MM.1S (cell line): Measurements from ENCODE around the gene TNFRSF1A.

ENCODE experiments used
- DNase-seq: peaks from one replicate; pipeline ENCODE4 v3.0.0-alpha.2; 2015
- H2AFZ ChIP-seq: fragments of 300-600 bp; sonication (generic); 2 replicates; pipeline ENCODE4 v1.6.0; 2016; ENCODE audit warnings: antibody characterized with exemption, low read length
- H3F3A ChIP-seq: fragments of 300-600 bp; sonication (generic); 2 replicates; pipeline ENCODE4 v1.6.1; 2016; ENCODE audit warnings: mild to moderate bottlenecking, antibody characterized with exemption, low read length, moderate library complexity, mixed read lengths; ENCODE audit not compliant: insufficient read depth
- H3K27ac ChIP-seq: fragments of 300-600 bp; sonication (generic); 2 replicates; pipeline ENCODE4 v1.5.1; 2016; ENCODE audit warnings: mild to moderate bottlenecking, low read length
- H3K27me3 ChIP-seq: fragments of 300-600 bp; sonication (generic); replicated peaks from 2 replicates; pipeline ENCODE4 v1.6.0; 2016; ENCODE audit warnings: low read length; ENCODE audit not compliant: insufficient read depth
- H3K36me3 ChIP-seq: fragments of 300-600 bp; sonication (generic); replicated peaks from 2 replicates; pipeline ENCODE4 v1.6.1; 2016; ENCODE audit warnings: mild to moderate bottlenecking, low read length, mixed read lengths; ENCODE audit not compliant: insufficient read depth
- H3K4me1 ChIP-seq: fragments of 300-600 bp; sonication (generic); 2 replicates; pipeline ENCODE4 v1.6.1; 2016; ENCODE audit warnings: low read length, mixed read lengths
- H3K4me2 ChIP-seq: fragments of 300-600 bp; sonication (generic); 2 replicates; pipeline ENCODE4 v1.6.0; 2016; ENCODE audit warnings: low read depth, low read length
- H3K4me3 ChIP-seq: fragments of 300-600 bp; sonication (generic); 2 replicates; pipeline ENCODE4 v1.5.1; 2016; ENCODE audit warnings: low read length, mixed read lengths
- H3K79me2 ChIP-seq: fragments of 300-600 bp; sonication (generic); 2 replicates; pipeline ENCODE4 v1.6.1; 2016; ENCODE audit warnings: mixed run types, low read length, mixed read lengths
- H3K9ac ChIP-seq: fragments of 300-600 bp; sonication (generic); 2 replicates; pipeline ENCODE4 v1.6.1; 2016; ENCODE audit warnings: low read length, mixed read lengths
- H3K9me2 ChIP-seq: fragments of 300-600 bp; sonication (generic); replicated peaks from 2 replicates; pipeline ENCODE4 v1.6.1; 2016; ENCODE audit warnings: mild to moderate bottlenecking, low read length, mixed read lengths; ENCODE audit not compliant: insufficient read depth
- H3K9me3 ChIP-seq: fragments of 300-600 bp; sonication (generic); replicated peaks from 2 replicates; pipeline ENCODE4 v1.6.1; 2016; ENCODE audit warnings: mild to moderate bottlenecking, low read length, mixed read lengths; ENCODE audit not compliant: insufficient read depth
- H4K20me1 ChIP-seq: fragments of 300-600 bp; sonication (generic); 2 replicates; pipeline ENCODE4 v1.6.1; 2016; ENCODE audit warnings: mild to moderate bottlenecking, low read length, moderate library complexity, mixed read lengths; ENCODE audit not compliant: insufficient read depth
- CTCF ChIP-seq: fragments of 300-600 bp; sonication (generic); IDR thresholded peaks from 2 replicates; pipeline ENCODE4 v1.5.1; 2016; ENCODE audit warnings: antibody characterized with exemption, low read length, mixed read lengths
- EZH2 ChIP-seq: fragments of 300-600 bp; sonication (generic); optimal IDR thresholded peaks from 2 replicates; pipeline ENCODE3; 2017; ENCODE audit warnings: low read depth, mild to moderate bottlenecking, antibody characterized with exemption, low read length, mixed read lengths
- EZH2phosphoT487 ChIP-seq: fragments of 300-600 bp; sonication (generic); IDR thresholded peaks from 2 replicates; pipeline ENCODE4 v1.6.1; 2018; ENCODE audit warnings: antibody characterized with exemption, low read length

Gene TNFRSF1A

GRCh38 chr12:6363330-6364043, 21.6 kb upstream of the TNFRSF1A start:
- Histone ChIP-seq H2AFZ (peak overlapping the region; percentile 85), H3K36me3 (no peaks in the 10 kb centered on the region), H4K20me1 (no peaks in the 10 kb centered on the region), H3K4me2 (peak overlapping the region; percentile 94), H3K27me3 (no peaks in the 10 kb centered on the region), H3K27ac (peak overlapping the region; percentile 91), H3K79me2 (no peaks in the 10 kb centered on the region), H3K9me3 (no peaks in the 10 kb centered on the region), H3K9ac (peak overlapping the region; percentile 93), H3K4me1 (peaks cover 49% of the 10 kb centered on the region), H3K4me3 (peak overlapping the region; percentile 82), H3K9me2 (no peaks in the 10 kb centered on the region), H3F3A (peaks cover 49% of the 10 kb centered on the region)
- DNase-seq: peak; percentile 85
- TF ChIP-seq EZH2 (no peak), EZH2phosphoT487 (no peak), CTCF (no peak)

GRCh38 chr12:6363010-6363329, 21.1 kb upstream of the TNFRSF1A start:
- no peaks in the 10 kb centered on the region for H3K9me3 ChIP-seq
- H3K4me3 ChIP-seq: peak overlapping the region; percentile 82; the same call in 1 of the 2 replicates
- H3K36me3 ChIP-seq: no peaks in the 10 kb centered on the region
- H2AFZ ChIP-seq: 0 out of 2 replicates have a peak overlapping the region, but pooled peaks have one; percentile 85
- no peaks in the 10 kb centered on the region for H4K20me1 ChIP-seq
- no peaks in the 10 kb centered on the region for H3K79me2 ChIP-seq
- peaks cover 47% of the 10 kb centered on the region for H3F3A ChIP-seq
- peak overlapping the region; percentile 94; the same call in 1 of the 2 replicates for H3K4me2 ChIP-seq
- no peak for DNase-seq
- H3K9ac ChIP-seq: peak overlapping the region; percentile 93; the same call in 1 of the 2 replicates
- H3K27ac ChIP-seq: peak overlapping the region; percentile 91; the same call in 1 of the 2 replicates
- TF ChIP-seq CTCF (no peak), EZH2 (no peak), EZH2phosphoT487 (no peak)
- no peaks in the 10 kb centered on the region for H3K9me2 ChIP-seq
- H3K4me1 ChIP-seq: peaks cover 44% of the 10 kb centered on the region
- H3K27me3 ChIP-seq: no peaks in the 10 kb centered on the region

GRCh38 chr12:6362403-6362802, 20.5 kb upstream of the TNFRSF1A start:
- Histone ChIP-seq H3K9me2 (no peaks in the 10 kb centered on the region), H3F3A (peaks cover 42% of the 10 kb centered on the region), H2AFZ (no peak overlapping the region), H3K9ac (no peak overlapping the region), H3K9me3 (no peaks in the 10 kb centered on the region), H4K20me1 (no peaks in the 10 kb centered on the region), H3K27ac (peak overlapping the region; percentile 96; the same call in 1 of the 2 replicates), H3K36me3 (no peaks in the 10 kb centered on the region), H3K4me1 (peaks cover 38% of the 10 kb centered on the region), H3K27me3 (no peaks in the 10 kb centered on the region), H3K79me2 (no peaks in the 10 kb centered on the region), H3K4me2 (no peak overlapping the region), H3K4me3 (no peak overlapping the region)
- DNase-seq: no peak
- TF ChIP-seq CTCF (no peak), EZH2 (no peak), EZH2phosphoT487 (no peak)
